H9 (cell line): ENCODE data around the gene CMTM2. TPM values are rescaled to one million over a fixed set of nuclear protein-coding genes. Genes with fewer than 3 reads are reported as not detected.

Experiments
- DNase-seq: peaks from one replicate; pipeline ENCODE4 v3.0.0-alpha.2; 2017
- H2AFZ ChIP-seq: one replicate; pipeline ENCODE4 v1.6.1; 2013; ENCODE audit warnings: mild to moderate bottlenecking, low read length, control low read depth, moderate library complexity
- H2AK5ac ChIP-seq: 2 replicates; pipeline ENCODE4 v1.6.1; 2013; ENCODE audit warnings: low read length, control low read depth, mixed read lengths; ENCODE audit not compliant: insufficient read length
- H2BK120ac ChIP-seq: one replicate; pipeline ENCODE4 v1.6.1; 2013; ENCODE audit warnings: low read depth, mild to moderate bottlenecking, low read length, control low read depth, inconsistent platforms; ENCODE audit not compliant: poor library complexity, severe bottlenecking
- H2BK12ac ChIP-seq: 2 replicates; pipeline ENCODE4 v1.6.1; 2013; ENCODE audit warnings: low read length, control low read depth, mixed read lengths, low read depth; ENCODE audit not compliant: insufficient read length
- H2BK15ac ChIP-seq: 2 replicates; pipeline ENCODE4 v1.6.1; 2013; ENCODE audit warnings: low read depth, low read length, control low read depth
- H2BK20ac ChIP-seq: one replicate; pipeline ENCODE4 v1.6.1; 2013; ENCODE audit warnings: low read depth, mild to moderate bottlenecking, low read length, control low read depth, inconsistent platforms; ENCODE audit not compliant: poor library complexity, severe bottlenecking
- H2BK5ac ChIP-seq: 2 replicates; pipeline ENCODE4 v1.6.1; 2013; ENCODE audit warnings: low read length, control low read depth, mixed read lengths; ENCODE audit not compliant: insufficient read length
- H3K14ac ChIP-seq: 2 replicates; pipeline ENCODE4 v1.6.1; 2013; ENCODE audit warnings: low read length, control low read depth; ENCODE audit not compliant: insufficient read depth
- H3K18ac ChIP-seq: 2 replicates; pipeline ENCODE4 v1.6.1; 2013; ENCODE audit warnings: low read depth, mild to moderate bottlenecking, mixed read lengths, low read length, control low read depth; ENCODE audit not compliant: insufficient read length
- H3K23ac ChIP-seq: 2 replicates; pipeline ENCODE4 v1.6.1; 2013; ENCODE audit warnings: low read length, control low read depth, mixed read lengths, low read depth; ENCODE audit not compliant: insufficient read length
- H3K23me2 ChIP-seq: 2 replicates; pipeline ENCODE4 v1.6.1; 2013; ENCODE audit warnings: low read depth, mild to moderate bottlenecking, mixed read lengths, low read length, control low read depth; ENCODE audit not compliant: insufficient read length, poor library complexity, severe bottlenecking
- H3K27ac ChIP-seq: 2 replicates; pipeline ENCODE4 v1.5.1; 2013; ENCODE audit warnings: low read length, control low read depth, mixed read lengths, low read depth; ENCODE audit not compliant: insufficient read length
- H3K27me3 ChIP-seq: 2 replicates; pipeline ENCODE4 v1.6.1; 2013; ENCODE audit warnings: low read length, control low read depth, inconsistent platforms; ENCODE audit not compliant: insufficient read depth
- H3K4ac ChIP-seq: 2 replicates; pipeline ENCODE4 v1.6.1; 2013; ENCODE audit warnings: low read depth, mild to moderate bottlenecking, control low read depth, inconsistent platforms, low read length, moderate library complexity
- H3K4me1 ChIP-seq: 2 replicates; pipeline ENCODE4 v1.6.1; 2013; ENCODE audit warnings: low read length, control low read depth, inconsistent platforms; ENCODE audit not compliant: insufficient read depth
- H3K4me2 ChIP-seq: 2 replicates; pipeline ENCODE4 v1.6.1; 2013; ENCODE audit warnings: low read length, control low read depth, mixed read lengths; ENCODE audit not compliant: insufficient read length, insufficient read depth
- H3K56ac ChIP-seq: 2 replicates; pipeline ENCODE4 v1.6.1; 2013; ENCODE audit warnings: low read depth, mild to moderate bottlenecking, mixed read lengths, low read length, control low read depth; ENCODE audit not compliant: insufficient read length
- H3K79me1 ChIP-seq: 2 replicates; pipeline ENCODE4 v1.6.1; 2013; ENCODE audit warnings: low read depth, mild to moderate bottlenecking, moderate library complexity, low read length, control low read depth, inconsistent platforms; ENCODE audit not compliant: insufficient read depth, poor library complexity, severe bottlenecking
- H3K79me2 ChIP-seq: 2 replicates; pipeline ENCODE4 v1.6.1; 2013; ENCODE audit warnings: low read length, control low read depth, inconsistent platforms; ENCODE audit not compliant: insufficient read depth
- H3K9ac ChIP-seq: 2 replicates; pipeline ENCODE4 v1.6.1; 2013; ENCODE audit warnings: low read length, control low read depth, mixed read lengths; ENCODE audit not compliant: insufficient read length; ENCODE audit errors: extremely low read depth
- H3K9me3 ChIP-seq: one replicate; pipeline ENCODE4 v1.6.1; 2013; ENCODE audit warnings: low read depth, low read length, inconsistent platforms; ENCODE audit not compliant: control insufficient read depth
- H3T11ph ChIP-seq: one replicate; pipeline ENCODE4 v1.6.1; 2013; ENCODE audit warnings: mild to moderate bottlenecking, low read length, control low read depth, inconsistent platforms
- H4K20me1 ChIP-seq: one replicate; pipeline ENCODE4 v1.6.1; 2013; ENCODE audit not compliant: control insufficient read depth, insufficient read length, insufficient read depth
- H4K5ac ChIP-seq: 2 replicates; pipeline ENCODE4 v1.6.1; 2013; ENCODE audit warnings: low read depth, mild to moderate bottlenecking, mixed read lengths, low read length, control low read depth; ENCODE audit not compliant: insufficient read length
- H4K8ac ChIP-seq: replicated peaks from 2 replicates; pipeline ENCODE4 v1.6.1; 2013; ENCODE audit warnings: low read length, control low read depth, mixed read lengths, low read depth; ENCODE audit not compliant: insufficient read length
- H4K91ac ChIP-seq: 2 replicates; pipeline ENCODE4 v1.6.1; 2013; ENCODE audit warnings: low read depth, mild to moderate bottlenecking, moderate library complexity, mixed read lengths, low read length, control low read depth; ENCODE audit not compliant: insufficient read length
- H3K27ac Mint-ChIP-seq, 3 experiments: 2 replicates in 2 of 3; 3 replicates in 1 of 3; pipeline ENCODE4 v1.8.0; 2020 to 2021; ENCODE audit warnings: mixed read lengths in 3 of 3, mild to moderate bottlenecking in 1 of 3, moderate library complexity in 1 of 3
- H3K27me3 Mint-ChIP-seq: 2 replicates; pipeline ENCODE4 v1.8.0; 2021; ENCODE audit warnings: low read depth, mild to moderate bottlenecking, moderate library complexity, mixed read lengths
- H3K36me3 Mint-ChIP-seq, 3 experiments: 2 replicates in 2 of 3; 3 replicates in 1 of 3; pipeline ENCODE4 v1.8.0; 2020 to 2021; ENCODE audit warnings: low read depth in 3 of 3, mixed read lengths in 3 of 3; ENCODE audit not compliant: insufficient read depth in 1 of 3
- H3K4me1 Mint-ChIP-seq, 2 experiments: 2 replicates each; pipeline ENCODE4 v1.8.0; 2020; ENCODE audit warnings: mixed read lengths in 2 of 2
- H3K4me3 Mint-ChIP-seq, 2 experiments: 2 replicates in 1 of 2; 3 replicates in 1 of 2; pipeline ENCODE4 v1.8.0; 2020 to 2021; ENCODE audit warnings: mild to moderate bottlenecking in 2 of 2, mixed read lengths in 2 of 2, moderate library complexity in 1 of 2
- H3K9me3 Mint-ChIP-seq, 2 experiments: 2 replicates in 1 of 2; 3 replicates in 1 of 2; pipeline ENCODE4 v1.8.0; 2020; ENCODE audit warnings: mild to moderate bottlenecking in 2 of 2, mixed read lengths in 2 of 2, moderate library complexity in 1 of 2
- WGBS: extraction: QIAGEN DNeasy Blood & Tissue Kit; methylation state at CpG from one replicate; pipeline ENCODE4 v1.1.7; 2013; ENCODE audit warnings: missing lambda C conversion rate, low lambda C conversion rate, mixed read lengths; ENCODE audit not compliant: insufficient read length; ENCODE audit errors: extremely low coverage; 5-methylcytosine and 5-hydroxymethylcytosine counted together
- total RNA-seq: library from RNA; stranded (reverse); gene quantifications from 2 replicates; pipeline ENCODE4 v1.2.1, GENCODE V29; 2021
- TF ChIP-seq, protein P1 (sequence below): fragments of 200-600 bp; sonication (generic); conservative IDR thresholded peaks from 3 replicates; pipeline ENCODE4 v1.8.0; 2021; ENCODE audit warnings: antibody characterized with exemption, mild to moderate bottlenecking

The CMTM2 gene
- total RNA-seq, 1 experiment from 2014 or later, result not detected

GRCh38 chr16:66551788-66552285 lies 27.4 kb upstream of the CMTM2 start:
- H3K4ac ChIP-seq, result no peak overlapping the region
- peak overlapping the region; percentile 66 to 70 for H3K4me3 Mint-ChIP-seq
- peaks cover 19% of the 10 kb centered on the region for H3K27me3 Mint-ChIP-seq
- H3K27ac ChIP-seq, result no peak overlapping the region
- H3K4me2 ChIP-seq, result peak overlapping the region; percentile 69
- no peak overlapping the region for H2BK120ac ChIP-seq
- no peak overlapping the region for H2AFZ ChIP-seq
- no peak overlapping the region for H3T11ph ChIP-seq
- no peak overlapping the region for H2BK12ac ChIP-seq
- H2AK5ac ChIP-seq, result no peak overlapping the region
- no peak overlapping the region for H2BK20ac ChIP-seq
- peak overlapping the region; percentile 52 for H4K8ac ChIP-seq
- peaks cover 13 to 19% of the 10 kb centered on the region in 2 experiments for H3K4me1 Mint-ChIP-seq
- peaks cover 3 to 5% of the 10 kb centered on the region in 2 experiments; a peak in 2 of 5 replicates for H3K9me3 Mint-ChIP-seq
- no peak overlapping the region for H2BK15ac ChIP-seq
- H3K23ac ChIP-seq, result no peak overlapping the region
- DNase-seq, result no peak
- H4K20me1 ChIP-seq, result no peaks in the 10 kb centered on the region
- H3K18ac ChIP-seq, result peak overlapping the region; percentile 96
- H3K27ac Mint-ChIP-seq, result no peak overlapping the region; a peak in 1 of 7 replicates
- no peaks in the 10 kb centered on the region for H3K9me3 ChIP-seq
- peak overlapping the region; percentile 95 for H3K14ac ChIP-seq
- H3K27me3 ChIP-seq, result no peaks in the 10 kb centered on the region; the same call in 1 of the 2 replicates
- no peaks in the 10 kb centered on the region for H3K79me2 ChIP-seq
- H3K9ac ChIP-seq, result peak overlapping the region; percentile 59
- TF ChIP-seq, protein P1, sequence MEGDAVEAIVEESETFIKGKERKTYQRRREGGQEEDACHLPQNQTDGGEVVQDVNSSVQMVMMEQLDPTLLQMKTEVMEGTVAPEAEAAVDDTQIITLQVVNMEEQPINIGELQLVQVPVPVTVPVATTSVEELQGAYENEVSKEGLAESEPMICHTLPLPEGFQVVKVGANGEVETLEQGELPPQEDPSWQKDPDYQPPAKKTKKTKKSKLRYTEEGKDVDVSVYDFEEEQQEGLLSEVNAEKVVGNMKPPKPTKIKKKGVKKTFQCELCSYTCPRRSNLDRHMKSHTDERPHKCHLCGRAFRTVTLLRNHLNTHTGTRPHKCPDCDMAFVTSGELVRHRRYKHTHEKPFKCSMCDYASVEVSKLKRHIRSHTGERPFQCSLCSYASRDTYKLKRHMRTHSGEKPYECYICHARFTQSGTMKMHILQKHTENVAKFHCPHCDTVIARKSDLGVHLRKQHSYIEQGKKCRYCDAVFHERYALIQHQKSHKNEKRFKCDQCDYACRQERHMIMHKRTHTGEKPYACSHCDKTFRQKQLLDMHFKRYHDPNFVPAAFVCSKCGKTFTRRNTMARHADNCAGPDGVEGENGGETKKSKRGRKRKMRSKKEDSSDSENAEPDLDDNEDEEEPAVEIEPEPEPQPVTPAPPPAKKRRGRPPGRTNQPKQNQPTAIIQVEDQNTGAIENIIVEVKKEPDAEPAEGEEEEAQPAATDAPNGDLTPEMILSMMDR, result no peak
- H3K4me1 ChIP-seq, result no peaks in the 10 kb centered on the region
- no peak overlapping the region for H2BK5ac ChIP-seq
- H3K36me3 Mint-ChIP-seq, result peaks cover 2 to 13% (median 4%) of the 10 kb centered on the region in 3 experiments; a peak in 5 of 7 replicates
- no peak overlapping the region for H4K5ac ChIP-seq
- peaks cover 12% of the 10 kb centered on the region for H3K23me2 ChIP-seq
- H3K79me1 ChIP-seq, result no peaks in the 10 kb centered on the region
- WGBS, result no CpG with 5 or more reads among the region's 8 CpGs
- H3K56ac ChIP-seq, result no peak overlapping the region
- H4K91ac ChIP-seq, result no peak overlapping the region
